ENCODE results near the gene GATAD2B.

Gene GATAD2B

GRCh38 chr1:153922972-153923925 lies at the start of gene GATAD2B:
TSS of gene GATAD2B (minus strand) at chr1:153922972. CDS start at chr1:153828347, 94,625 bp downstream.
- FAIRE-seq: peak; percentile 95
- peak; percentile 95 for DNase-seq (ENCODE audit: extremely low spot score, insufficient read length, low read depth)

- DNase-seq (ENCODE audit: extremely low spot score, insufficient read length, low read depth) (no peak), FAIRE-seq (no peak)
Measured at GRCh38 chr1:153970346-153970745, 47.6 kb upstream of the GATAD2B start.

- DNase-seq (ENCODE audit: extremely low spot score, insufficient read length, low read depth) (no peak), FAIRE-seq (no peak)
Measured at GRCh38 chr1:153968972-153969371, 46.2 kb upstream of the GATAD2B start.

GRCh38 chr1:153968408-153968807 lies 45.6 kb upstream of the GATAD2B start:
- DNase-seq (ENCODE audit: extremely low spot score, insufficient read length, low read depth): no peak
- FAIRE-seq: no peak

- FAIRE-seq: no peak
- no peak for DNase-seq (ENCODE audit: extremely low spot score, insufficient read length, low read depth)
Measured at GRCh38 chr1:153968000-153968363, 45.2 kb upstream of the GATAD2B start.

- DNase-seq (ENCODE audit: extremely low spot score, insufficient read length, low read depth) (peak; percentile 80), FAIRE-seq (peak; percentile 91)
Measured at GRCh38 chr1:153967107-153967999, 44.6 kb upstream of the GATAD2B start, which contains the start of gene CREB3L4. TSS of gene CREB3L4 (plus strand) at chr1:153967902. CDS start at chr1:153968526, 624 bp downstream.

GRCh38 chr1:153963850-153964331 lies 41.1 kb upstream of the GATAD2B start:
- DNase-seq (ENCODE audit: extremely low spot score, insufficient read length, low read depth) (no peak), FAIRE-seq (no peak)

- FAIRE-seq (peak; percentile 94), DNase-seq (ENCODE audit: extremely low spot score, insufficient read length, low read depth) (peak; percentile 73)
Measured at GRCh38 chr1:153963030-153963849, 40.5 kb upstream of the GATAD2B start, which contains the start of gene SLC39A1. TSS of gene SLC39A1 (minus strand) at chr1:153963537. CDS start at chr1:153962715, 822 bp downstream.

GRCh38 chr1:153962088-153963029 lies 39.6 kb upstream of the GATAD2B start:
- no peak for DNase-seq (ENCODE audit: extremely low spot score, insufficient read length, low read depth)

GRCh38 chr1:153961421-153961820 lies 38.6 kb upstream of the GATAD2B start:
- FAIRE-seq (no peak), DNase-seq (ENCODE audit: extremely low spot score, insufficient read length, low read depth) (no peak)

More at GRCh38 chr1:153962088-153963029, 39.6 kb upstream of the GATAD2B start:
- no peak for FAIRE-seq

GRCh38 chr1:153960206-153960605 lies 37.4 kb upstream of the GATAD2B start:
- no peak for FAIRE-seq

GRCh38 chr1:153959454-153959853 lies 36.7 kb upstream of the GATAD2B start:
- DNase-seq (ENCODE audit: extremely low spot score, insufficient read length, low read depth) (no peak), FAIRE-seq (no peak)

More at GRCh38 chr1:153960206-153960605, 37.4 kb upstream of the GATAD2B start:
- no peak for DNase-seq (ENCODE audit: extremely low spot score, insufficient read length, low read depth)

- FAIRE-seq (no peak), DNase-seq (ENCODE audit: extremely low spot score, insufficient read length, low read depth) (no peak)
Measured at GRCh38 chr1:153958961-153959260, 36.1 kb upstream of the GATAD2B start.

- DNase-seq (ENCODE audit: extremely low spot score, insufficient read length, low read depth) (peak; percentile 94), FAIRE-seq (peak; percentile 95)
Measured at GRCh38 chr1:153958111-153958960, 35.6 kb upstream of the GATAD2B start, which contains the start of gene CRTC2. TSS of gene CRTC2 (minus strand) at chr1:153958612. CDS start at chr1:153958497, 115 bp downstream.

GRCh38 chr1:153957744-153958110 lies 35.0 kb upstream of the GATAD2B start:
- peak; percentile 86 for FAIRE-seq

GRCh38 chr1:153956997-153957715 lies 34.4 kb upstream of the GATAD2B start:
- DNase-seq (ENCODE audit: extremely low spot score, insufficient read length, low read depth) (no peak), FAIRE-seq (peak; percentile 33)

More at GRCh38 chr1:153957744-153958110, 35.0 kb upstream of the GATAD2B start:
- DNase-seq (ENCODE audit: extremely low spot score, insufficient read length, low read depth): no peak

GRCh38 chr1:153954826-153955225 lies 32.1 kb upstream of the GATAD2B start:
- DNase-seq (ENCODE audit: extremely low spot score, insufficient read length, low read depth) (no peak), FAIRE-seq (no peak)

Measured in GM18507 (cell line).